Testis (tissue), 2 donors: Measurements from ENCODE around the gene ARID2.

Experiments
- POLR2A ChIP-seq: fragments of 450-650 bp; IDR thresholded peaks from one replicate; pipeline ENCODE4 v1.6.1; 2017; ENCODE audit warnings: antibody characterized with exemption, mild to moderate bottlenecking, moderate library complexity
- TF ChIP-seq, protein P1 (sequence below), 3 experiments: fragments of 450-650 bp in 2 of 3; fragments of 200-600 bp in 1 of 3; sonication (generic) in 1 of 3; IDR thresholded peaks; one replicate each; pipeline ENCODE4 v1.5.1; 2016 to 2019; ENCODE audit warnings: antibody characterized with exemption in 3 of 3, mild to moderate bottlenecking in 2 of 3, moderate library complexity in 1 of 3

DNA sequence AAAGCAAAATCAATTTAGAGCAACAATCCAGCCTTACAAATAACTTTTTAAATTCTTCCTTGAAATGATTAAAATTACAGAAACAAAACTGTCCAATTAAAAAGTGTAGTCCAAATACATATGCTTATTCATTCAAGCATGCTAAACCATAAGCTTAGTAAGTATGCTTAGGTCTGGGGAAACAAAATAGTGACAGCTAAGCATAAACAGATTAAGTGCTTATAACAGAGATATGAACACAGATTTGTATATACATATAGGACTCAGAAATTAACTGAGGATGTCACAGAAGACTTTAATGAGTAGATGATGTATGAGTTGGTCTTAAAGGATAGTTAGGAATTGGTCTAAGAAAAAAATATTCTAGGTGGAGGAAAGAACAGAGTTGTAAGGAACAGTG lies 219.0 kb downstream of the ARID2 start:
- TF ChIP-seq, protein P1, sequence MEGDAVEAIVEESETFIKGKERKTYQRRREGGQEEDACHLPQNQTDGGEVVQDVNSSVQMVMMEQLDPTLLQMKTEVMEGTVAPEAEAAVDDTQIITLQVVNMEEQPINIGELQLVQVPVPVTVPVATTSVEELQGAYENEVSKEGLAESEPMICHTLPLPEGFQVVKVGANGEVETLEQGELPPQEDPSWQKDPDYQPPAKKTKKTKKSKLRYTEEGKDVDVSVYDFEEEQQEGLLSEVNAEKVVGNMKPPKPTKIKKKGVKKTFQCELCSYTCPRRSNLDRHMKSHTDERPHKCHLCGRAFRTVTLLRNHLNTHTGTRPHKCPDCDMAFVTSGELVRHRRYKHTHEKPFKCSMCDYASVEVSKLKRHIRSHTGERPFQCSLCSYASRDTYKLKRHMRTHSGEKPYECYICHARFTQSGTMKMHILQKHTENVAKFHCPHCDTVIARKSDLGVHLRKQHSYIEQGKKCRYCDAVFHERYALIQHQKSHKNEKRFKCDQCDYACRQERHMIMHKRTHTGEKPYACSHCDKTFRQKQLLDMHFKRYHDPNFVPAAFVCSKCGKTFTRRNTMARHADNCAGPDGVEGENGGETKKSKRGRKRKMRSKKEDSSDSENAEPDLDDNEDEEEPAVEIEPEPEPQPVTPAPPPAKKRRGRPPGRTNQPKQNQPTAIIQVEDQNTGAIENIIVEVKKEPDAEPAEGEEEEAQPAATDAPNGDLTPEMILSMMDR (IDR thresholded peaks at IDR 0.05): no peak
- no peak for TF ChIP-seq POLR2A
